Measurements from ENCODE around the gene EPHA6.

The EPHA6 gene

DNA sequence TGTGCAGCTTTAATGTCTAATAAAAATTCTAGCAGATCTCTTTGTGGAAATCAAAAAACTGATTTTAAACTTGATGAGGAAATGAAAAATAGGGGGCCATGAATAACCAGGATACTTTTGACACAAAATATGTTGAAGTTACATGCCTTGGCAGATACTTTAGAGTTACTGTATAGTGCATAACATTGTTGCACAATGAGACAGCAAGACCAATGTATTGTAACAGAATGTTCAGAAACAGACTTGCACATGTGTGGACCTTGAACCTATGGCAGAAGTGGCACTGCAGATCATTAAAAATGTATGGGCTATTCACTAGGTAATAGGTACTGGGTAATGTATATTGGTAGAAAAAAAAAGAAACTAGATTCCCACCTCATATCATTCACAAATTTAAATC is 607.2 kb downstream of the EPHA6 start:
- H3K4me3 ChIP-seq (ENCODE audit: low read depth, low read length), result no peak overlapping the region
- DNase-seq (ENCODE audit: low read depth), result no peak
- in situ Hi-C loops (cut with HindIII; ENCODE audit: low sequenced_read_pairs), result no loop called here

DNA sequence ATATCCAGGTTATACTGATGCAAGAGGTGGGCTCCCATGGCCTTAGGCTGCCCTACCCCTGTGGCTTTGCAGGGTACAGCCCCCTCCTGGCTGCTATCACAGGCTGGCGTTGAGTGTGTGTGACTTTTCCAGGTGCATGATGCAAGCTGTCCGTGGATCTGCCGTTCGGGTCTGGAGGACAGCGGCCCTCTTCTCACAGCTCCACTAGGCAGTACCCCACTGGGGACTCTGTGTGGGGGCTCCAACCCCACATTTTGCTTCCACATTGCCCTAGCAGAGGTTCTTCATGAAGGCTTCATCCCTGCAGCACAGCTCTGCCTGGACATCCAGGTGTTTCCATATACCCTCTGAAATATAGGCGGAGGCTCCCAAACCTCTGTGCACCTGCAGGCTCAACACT is 610.6 kb downstream of the EPHA6 start:
- no peak overlapping the region for H3K4me3 ChIP-seq (ENCODE audit: low read depth, low read length)
- in situ Hi-C loops (cut with HindIII; ENCODE audit: low sequenced_read_pairs), result no loop called here
- TF ChIP-seq, protein P1, sequence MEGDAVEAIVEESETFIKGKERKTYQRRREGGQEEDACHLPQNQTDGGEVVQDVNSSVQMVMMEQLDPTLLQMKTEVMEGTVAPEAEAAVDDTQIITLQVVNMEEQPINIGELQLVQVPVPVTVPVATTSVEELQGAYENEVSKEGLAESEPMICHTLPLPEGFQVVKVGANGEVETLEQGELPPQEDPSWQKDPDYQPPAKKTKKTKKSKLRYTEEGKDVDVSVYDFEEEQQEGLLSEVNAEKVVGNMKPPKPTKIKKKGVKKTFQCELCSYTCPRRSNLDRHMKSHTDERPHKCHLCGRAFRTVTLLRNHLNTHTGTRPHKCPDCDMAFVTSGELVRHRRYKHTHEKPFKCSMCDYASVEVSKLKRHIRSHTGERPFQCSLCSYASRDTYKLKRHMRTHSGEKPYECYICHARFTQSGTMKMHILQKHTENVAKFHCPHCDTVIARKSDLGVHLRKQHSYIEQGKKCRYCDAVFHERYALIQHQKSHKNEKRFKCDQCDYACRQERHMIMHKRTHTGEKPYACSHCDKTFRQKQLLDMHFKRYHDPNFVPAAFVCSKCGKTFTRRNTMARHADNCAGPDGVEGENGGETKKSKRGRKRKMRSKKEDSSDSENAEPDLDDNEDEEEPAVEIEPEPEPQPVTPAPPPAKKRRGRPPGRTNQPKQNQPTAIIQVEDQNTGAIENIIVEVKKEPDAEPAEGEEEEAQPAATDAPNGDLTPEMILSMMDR (IDR thresholded peaks at IDR 0.05; ENCODE audit: low read depth, low read length, missing control alignments), result no peak
- DNase-seq (ENCODE audit: low read depth), result no peak

More for the DNA sequence above, 607.2 kb downstream of the EPHA6 start:
- TF ChIP-seq, protein P1 (IDR thresholded peaks at IDR 0.05; ENCODE audit: low read depth, low read length, missing control alignments), result no peak

DNA sequence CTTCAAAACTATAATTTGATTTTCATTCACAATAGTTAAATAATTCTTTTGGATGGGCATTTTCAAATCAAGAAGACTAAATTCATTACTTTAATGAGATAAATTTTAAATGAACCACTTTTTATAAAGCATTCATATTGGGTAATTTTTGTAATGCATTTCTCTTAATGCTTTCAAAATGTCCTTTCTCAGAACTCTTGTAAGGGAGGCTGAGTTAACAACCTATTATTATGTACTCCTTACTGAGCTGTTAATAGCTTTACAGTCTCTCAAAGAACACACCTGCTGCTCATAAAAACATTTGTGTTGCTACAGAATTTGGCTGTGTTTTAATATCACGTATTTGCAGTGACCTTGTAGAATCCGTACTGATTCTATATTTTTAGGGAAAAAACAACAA is 616.2 kb downstream of the EPHA6 start:
- in situ Hi-C loops (cut with HindIII; ENCODE audit: low sequenced_read_pairs), result no loop called here
- H3K4me3 ChIP-seq (ENCODE audit: low read depth, low read length), result no peak overlapping the region
- no peak for DNase-seq (ENCODE audit: low read depth)
- TF ChIP-seq, protein P1 (IDR thresholded peaks at IDR 0.05; ENCODE audit: low read depth, low read length, missing control alignments), result no peak

DNA sequence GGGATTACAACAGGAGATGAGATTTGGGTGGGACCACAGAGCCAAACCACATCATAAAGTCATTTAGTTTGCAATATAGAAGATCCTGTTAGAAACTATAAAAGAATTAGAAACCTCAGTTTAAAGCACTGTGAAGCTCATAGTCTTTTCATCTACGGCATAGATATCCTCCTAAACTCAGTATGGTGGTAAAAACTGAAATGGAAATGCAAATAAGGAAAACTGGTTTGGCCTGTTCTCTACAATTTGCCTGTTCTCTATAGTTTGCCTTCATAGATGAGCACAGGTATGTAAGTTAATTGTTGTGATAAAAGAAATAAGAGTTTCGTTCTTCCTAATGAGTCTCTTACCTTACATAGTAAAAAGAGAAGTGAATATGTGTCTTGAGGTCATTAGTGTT is 618.5 kb downstream of the EPHA6 start:
- no peak for DNase-seq (ENCODE audit: low read depth)
- in situ Hi-C loops (cut with HindIII; ENCODE audit: low sequenced_read_pairs), result no loop called here
- TF ChIP-seq, protein P1 (IDR thresholded peaks at IDR 0.05; ENCODE audit: low read depth, low read length, missing control alignments), result no peak
- H3K4me3 ChIP-seq (ENCODE audit: low read depth, low read length), result no peak overlapping the region

DNA sequence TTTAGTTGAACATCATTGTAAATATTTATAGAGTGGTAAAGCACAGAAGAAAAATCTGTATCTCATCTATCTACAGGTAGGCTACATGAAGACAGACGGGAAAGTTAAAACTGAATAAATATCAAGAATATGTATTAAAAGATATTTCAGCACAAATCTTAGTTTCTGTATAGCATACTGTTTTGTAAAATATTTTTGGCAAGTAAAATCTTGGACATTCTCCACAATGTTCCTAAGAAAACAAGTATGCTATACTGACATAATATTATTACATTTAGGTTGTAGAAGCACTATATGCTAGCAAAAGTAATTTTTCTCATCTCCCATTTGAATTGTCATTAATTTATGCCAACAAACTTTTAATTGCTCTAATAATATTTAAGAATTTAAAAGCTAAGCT is 623.7 kb downstream of the EPHA6 start:
- no peak for DNase-seq (ENCODE audit: low read depth)
- in situ Hi-C loops (cut with HindIII; ENCODE audit: low sequenced_read_pairs), result no loop called here
- H3K4me3 ChIP-seq (ENCODE audit: low read depth, low read length), result no peak overlapping the region

DNA sequence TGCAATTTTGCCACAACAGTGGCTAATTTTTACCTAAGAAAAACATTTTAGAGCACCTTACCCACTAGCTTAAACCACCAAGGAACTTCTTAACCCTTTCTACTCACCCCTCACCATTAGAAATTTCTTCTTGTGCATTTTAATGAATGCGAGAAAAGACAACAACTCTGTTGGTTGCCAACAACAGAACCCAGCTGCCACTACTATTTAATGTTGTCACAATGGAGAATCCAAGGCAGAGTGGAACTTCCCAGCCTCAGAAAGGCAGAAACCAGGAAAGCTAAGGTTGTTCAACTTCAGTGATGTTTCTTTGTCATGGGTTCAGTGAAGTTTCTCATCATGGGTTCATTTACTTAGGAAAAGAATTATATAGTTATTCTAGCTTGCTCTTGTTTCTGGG is 625.0 kb downstream of the EPHA6 start:
- no peak for DNase-seq (ENCODE audit: low read depth)
- TF ChIP-seq, protein P1 (IDR thresholded peaks at IDR 0.05; ENCODE audit: low read depth, low read length, missing control alignments), result no peak
- no peak overlapping the region for H3K4me3 ChIP-seq (ENCODE audit: low read depth, low read length)
- in situ Hi-C loops (cut with HindIII; ENCODE audit: low sequenced_read_pairs), result no loop called here

More for the DNA sequence above, 623.7 kb downstream of the EPHA6 start:
- TF ChIP-seq, protein P1 (IDR thresholded peaks at IDR 0.05; ENCODE audit: low read depth, low read length, missing control alignments), result no peak

DNA sequence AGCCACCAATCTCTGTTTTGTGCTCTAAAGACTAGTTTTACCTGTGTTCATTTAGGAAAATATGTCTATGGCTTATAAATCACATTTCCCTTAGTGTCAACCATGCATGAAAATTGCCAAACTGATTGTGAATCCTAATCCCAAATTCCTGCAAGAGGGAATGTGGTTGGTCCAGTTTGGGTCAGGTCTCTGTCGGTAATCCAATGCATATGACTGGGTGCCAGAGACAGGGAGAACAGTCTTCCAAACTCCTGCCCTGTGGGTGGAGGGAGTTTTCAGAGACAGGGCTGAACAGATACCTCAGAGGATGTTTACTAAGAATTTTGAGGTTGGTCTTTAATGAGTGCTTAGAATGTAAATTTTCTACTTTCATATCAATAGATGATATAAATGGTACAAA is 649.6 kb downstream of the EPHA6 start:
- no peak overlapping the region for H3K4me3 ChIP-seq (ENCODE audit: low read depth, low read length)
- in situ Hi-C loops (cut with HindIII; ENCODE audit: low sequenced_read_pairs), result no loop called here
- DNase-seq (ENCODE audit: low read depth), result no peak
- TF ChIP-seq, protein P1 (IDR thresholded peaks at IDR 0.05; ENCODE audit: low read depth, low read length, missing control alignments), result no peak

Measured in astrocyte of the cerebellum (primary cell).